ENCODE data around the gene RNF114.

RNF114 gene

GRCh38 chr20:49904440-49905214 is 31.6 kb upstream of the RNF114 start:
- no peak for DNase-seq

DNA sequence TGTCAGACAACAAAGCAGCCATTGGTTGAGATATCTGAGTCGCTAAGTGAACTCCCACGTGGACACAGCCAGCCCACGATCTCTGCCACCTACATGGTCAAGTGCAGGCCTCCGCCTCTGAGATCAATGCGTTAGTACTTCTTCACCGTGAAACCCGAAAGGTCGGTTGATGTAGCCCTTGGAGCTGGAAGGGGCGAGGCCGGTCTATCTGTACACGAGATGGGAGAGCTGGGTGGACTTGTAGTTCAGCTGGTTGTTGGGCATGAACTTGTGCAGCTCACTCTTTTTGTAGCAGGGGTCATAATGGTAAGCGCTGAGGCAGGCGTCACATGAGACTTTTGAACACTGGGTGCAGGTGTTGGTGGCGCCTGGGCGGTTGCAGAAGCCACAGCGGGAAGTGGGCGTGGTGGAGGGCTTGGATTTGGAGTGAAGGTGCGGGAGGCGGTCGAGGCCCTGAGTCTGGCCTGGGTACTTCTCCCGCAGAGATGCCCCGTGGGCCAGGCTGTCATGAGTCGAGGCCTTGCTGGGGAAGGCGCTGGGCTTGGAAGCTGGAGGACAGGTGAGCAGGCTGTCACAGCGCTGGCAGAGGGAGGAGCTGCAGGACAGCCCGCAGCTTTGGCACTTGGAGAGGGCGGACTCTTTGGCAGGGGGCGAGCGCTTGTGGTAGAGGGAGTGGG is 30.6 kb upstream of the RNF114 start:
- no peak for DNase-seq

- no peak for DNase-seq
These were observed 30.0 kb upstream of the RNF114 start for GRCh38 chr20:49906101-49906604.

DNA sequence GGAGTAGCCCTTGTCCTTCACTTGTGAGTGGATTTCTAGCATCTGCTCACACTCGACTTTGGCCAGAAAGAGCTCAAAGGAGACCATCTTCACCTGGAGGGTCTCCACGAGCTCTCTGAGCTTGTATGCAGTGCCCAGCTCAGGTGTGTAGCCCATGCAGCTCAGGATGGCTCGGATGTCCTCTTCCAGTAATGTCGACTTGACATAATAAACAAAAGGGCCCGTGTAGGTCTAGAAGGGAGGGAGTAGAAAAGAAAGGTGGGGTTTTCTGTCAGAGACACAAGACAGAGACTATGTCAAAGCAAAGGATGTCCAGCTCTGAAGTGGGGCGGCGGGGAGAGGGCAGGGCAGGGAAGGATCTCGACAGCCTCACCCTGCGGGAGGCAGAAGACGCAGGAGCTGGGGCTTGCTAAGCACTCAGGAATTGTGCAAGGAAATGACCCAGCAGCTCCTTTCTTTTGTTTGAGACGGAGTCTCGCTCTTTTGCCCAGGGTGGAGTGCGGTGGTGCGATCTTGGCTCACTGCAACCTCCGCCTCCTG is 29.5 kb upstream of the RNF114 start:
- no peak for DNase-seq

GRCh38 chr20:49907405-49908257 is 28.6 kb upstream of the RNF114 start:
- no peak for DNase-seq

- DNase-seq, result no peak
These were observed 28.0 kb upstream of the RNF114 start for GRCh38 chr20:49908258-49908565.

- no peak for DNase-seq
These were observed 26.5 kb upstream of the RNF114 start for GRCh38 chr20:49909499-49910339.

DNA sequence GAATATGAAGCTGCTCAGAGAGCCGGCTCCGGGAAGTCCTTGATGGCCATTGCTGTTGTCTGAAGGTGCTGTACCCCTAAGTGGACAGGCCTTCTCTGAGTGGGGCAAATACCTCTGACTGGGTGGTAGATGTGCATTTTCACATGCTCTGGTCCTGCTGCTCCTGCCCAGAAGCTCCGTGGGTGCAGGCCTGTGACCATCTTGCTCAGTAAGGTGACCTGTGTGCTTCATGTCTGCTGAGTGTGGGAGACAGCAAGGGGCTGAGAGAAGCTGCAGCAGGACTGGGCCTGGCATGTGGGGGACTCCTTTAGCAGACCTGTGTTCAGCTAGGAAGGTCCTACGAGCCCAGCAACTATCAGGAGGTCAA is 25.9 kb upstream of the RNF114 start:
- DNase-seq, result no peak

GRCh38 chr20:49913399-49914047 is 22.7 kb upstream of the RNF114 start:
- DNase-seq, result no peak

- DNase-seq, result no peak
These were observed 21.7 kb upstream of the RNF114 start for GRCh38 chr20:49914310-49915117.

- no peak for DNase-seq
These were observed 21.1 kb upstream of the RNF114 start for GRCh38 chr20:49915118-49915379.

- DNase-seq, result peak; percentile 97
These were observed 20.6 kb upstream of the RNF114 start, which contains the start of gene SPATA2 for GRCh38 chr20:49915380-49916145. Gene SPATA2 (minus strand): TSS chr20:49915529. CDS start chr20:49908490, 7,039 bp downstream.

DNA sequence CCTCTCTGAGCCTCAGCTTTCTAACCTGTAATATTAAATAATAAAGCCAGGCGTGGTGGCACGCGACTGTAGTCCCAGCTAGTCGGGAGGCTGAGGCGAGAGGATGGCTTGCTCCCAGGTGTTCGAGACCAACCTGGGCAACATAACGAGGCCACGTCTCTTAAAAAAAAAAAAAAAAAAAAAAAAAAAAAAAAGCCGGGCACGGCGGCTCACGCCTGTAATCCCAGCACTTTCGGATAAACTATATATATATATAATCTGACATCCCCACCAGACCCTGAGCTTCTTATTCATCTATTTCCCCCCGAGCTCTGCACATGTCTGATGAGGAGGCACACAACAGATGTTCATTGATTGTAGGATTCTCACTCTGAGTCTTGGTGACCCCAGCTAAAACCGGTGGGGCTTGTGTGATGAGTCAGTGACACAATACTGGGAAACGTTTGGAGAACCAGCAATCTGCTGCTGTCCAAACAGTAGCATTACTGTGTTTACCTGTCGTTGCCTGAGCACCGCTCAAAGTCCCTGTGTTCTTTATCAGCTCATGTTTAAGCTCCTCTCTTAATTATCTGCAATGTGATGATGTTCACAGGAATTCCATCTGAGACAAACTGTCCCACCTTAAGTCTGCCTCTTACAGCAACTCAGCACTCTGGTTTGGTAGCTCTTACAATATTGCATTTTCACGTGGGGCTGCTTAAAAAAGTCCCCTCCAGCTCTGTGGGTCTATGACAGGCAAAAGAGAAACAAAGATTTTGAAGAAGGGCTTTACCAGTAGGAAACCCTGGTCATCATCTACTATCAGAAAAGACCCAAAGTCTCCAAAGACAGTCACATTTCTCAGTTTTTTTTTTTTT is 19.8 kb upstream of the RNF114 start:
- DNase-seq, result no peak

DNA sequence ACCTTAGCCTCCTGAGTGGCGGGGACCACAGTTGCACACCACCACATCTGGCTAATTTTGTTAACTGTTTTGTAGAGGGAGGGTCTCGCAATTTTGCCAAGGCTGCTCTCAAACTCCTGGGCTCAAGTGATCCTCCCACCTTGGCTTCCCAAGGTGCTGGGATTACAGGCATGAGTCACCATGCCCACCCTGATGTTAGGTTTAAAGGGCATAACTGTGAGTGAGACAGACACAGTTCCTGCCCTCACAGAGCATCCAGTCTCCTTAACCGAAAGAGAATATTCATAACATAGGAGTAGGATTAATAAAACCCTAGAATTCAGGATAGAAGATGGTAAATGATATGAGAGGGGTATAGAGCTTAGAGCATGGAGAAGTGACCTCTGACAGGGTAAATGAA is 17.8 kb upstream of the RNF114 start:
- DNase-seq, result no peak

DNA sequence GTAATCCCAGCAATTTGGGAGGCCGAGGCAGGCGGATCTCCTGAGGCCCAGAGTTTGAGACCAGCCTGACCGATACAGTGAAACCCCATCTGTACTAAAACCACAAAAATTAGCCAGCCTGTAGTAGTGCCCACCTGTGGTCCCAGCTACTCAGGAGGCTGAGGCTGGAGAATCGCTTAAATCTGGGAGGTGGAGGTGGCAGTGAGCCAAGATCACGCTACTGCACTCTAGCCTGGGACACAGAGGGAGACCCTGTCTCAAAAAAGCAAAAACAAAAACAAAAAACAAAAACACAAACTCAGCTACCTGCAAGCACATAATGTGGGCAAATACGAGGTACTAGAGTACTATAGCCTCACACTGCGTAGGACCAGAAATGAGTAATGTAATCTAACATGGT is 17.2 kb upstream of the RNF114 start:
- DNase-seq, result no peak

DNA sequence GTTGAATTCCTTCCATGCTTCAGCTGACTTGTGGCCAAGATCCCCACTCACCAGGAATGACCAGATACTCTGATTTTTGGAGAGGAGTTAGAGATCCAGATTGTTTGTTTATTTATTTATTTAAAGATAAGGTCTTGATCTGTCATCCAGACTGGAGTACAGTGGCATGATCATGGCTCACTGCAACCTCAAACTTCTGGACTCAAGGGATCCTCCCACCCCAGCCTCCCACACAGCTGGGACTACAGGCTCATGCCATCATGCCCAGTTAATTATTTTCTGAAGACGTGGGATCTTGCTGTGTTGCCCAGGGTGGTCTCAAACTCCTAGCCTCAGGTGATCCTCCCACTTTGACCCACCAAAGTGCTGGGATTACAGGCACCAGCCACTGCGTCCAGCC is 16.7 kb upstream of the RNF114 start:
- DNase-seq, result no peak

GRCh38 chr20:49924247-49924646 is 11.9 kb upstream of the RNF114 start:
- DNase-seq, result no peak

DNA sequence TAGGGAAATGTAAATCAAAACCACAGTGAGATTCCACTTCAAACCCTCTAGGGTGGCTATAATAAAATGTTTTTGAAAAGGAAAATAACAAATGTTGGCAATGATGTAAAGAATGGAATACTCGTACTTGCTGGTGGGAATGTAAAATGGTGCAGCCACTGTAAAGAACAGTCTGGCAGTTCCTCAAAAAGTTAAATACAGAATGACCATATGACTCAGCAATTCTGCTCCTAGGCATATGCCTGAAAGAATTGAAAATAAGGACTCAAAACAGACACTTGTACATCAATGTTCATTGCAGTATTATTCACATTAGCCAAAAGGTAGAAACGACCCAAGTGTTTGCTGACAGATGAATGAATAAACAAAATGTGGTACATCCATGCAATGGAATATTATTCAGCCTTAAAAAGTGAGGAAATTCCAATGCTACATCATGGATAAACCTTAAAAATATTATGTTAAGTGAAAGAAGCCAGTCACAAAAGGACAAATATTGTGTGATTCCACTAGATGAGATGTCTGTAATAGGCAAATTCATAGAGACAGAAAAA is 10.2 kb upstream of the RNF114 start:
- no peak for DNase-seq

Measured in T1000 (cell line).